HG03139 (cell line): ENCODE data around the gene BLTP3B.

Experiments
- ATAC-seq: cut with Tn5 transposase; IDR thresholded peaks from one replicate; pipeline ENCODE4 v1.9.1; 2021; ENCODE audit not compliant: unreplicated experiment

Gene BLTP3B

GRCh38 chr12:100164153-100164704 is 21.6 kb upstream of the BLTP3B start:
- peak; percentile 20 for ATAC-seq

- ATAC-seq, result peak; percentile 100
Observed at GRCh38 chr12:100163416-100164152, 20.9 kb upstream of the BLTP3B start.

DNA sequence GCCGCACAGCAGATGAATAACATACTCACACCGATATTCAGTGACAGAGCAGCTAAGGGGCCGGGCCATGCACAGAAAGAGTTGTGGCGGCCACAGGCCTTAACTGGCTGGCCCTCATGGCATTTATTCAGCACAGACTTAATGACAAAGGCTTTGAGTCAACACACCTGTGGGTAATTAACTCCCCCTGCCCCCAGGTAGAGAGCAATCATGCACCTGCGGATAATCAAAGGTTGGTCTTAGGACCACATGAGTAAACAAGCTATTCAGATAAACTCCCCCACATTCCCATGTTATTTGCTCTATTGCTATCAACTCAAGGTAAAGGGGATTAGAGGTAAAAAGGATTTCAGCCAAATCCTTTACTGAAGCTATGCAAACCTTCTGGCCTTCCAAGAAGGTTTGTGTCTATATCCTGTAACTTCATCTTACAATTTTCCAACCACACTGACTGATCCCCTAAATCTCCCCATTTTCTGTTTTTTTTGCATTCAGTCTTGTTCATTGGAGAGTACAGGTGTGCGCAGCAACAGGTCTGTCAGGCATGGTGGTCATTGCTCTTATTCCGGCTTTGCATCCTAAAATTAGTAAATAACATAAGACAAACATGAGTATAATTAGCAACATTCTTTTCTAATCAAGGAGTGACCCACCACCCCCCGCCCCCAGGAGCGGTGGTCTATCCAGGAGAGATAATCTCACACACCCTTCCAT is 16.9 kb upstream of the BLTP3B start:
- ATAC-seq, result no peak

DNA sequence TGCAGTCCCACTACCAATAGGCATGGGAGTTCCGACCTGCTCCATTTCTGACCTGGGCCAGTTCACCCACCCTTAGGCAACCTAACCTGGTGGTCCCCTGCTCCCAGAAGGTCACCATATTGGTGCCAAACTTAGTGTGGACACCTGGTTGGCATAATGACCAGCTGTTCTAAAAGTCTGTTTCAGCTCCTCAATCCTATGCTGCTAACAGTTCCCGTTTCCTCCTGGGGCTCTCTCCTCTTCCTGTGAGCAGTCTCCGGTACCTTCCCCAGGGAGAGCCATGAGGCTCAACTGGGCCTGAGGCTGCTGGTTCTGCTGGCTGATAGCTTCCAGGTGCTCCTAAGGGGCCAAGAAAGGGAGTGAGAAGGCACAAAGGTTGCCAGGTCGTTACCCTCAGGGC is 15.9 kb upstream of the BLTP3B start:
- no peak for ATAC-seq

DNA sequence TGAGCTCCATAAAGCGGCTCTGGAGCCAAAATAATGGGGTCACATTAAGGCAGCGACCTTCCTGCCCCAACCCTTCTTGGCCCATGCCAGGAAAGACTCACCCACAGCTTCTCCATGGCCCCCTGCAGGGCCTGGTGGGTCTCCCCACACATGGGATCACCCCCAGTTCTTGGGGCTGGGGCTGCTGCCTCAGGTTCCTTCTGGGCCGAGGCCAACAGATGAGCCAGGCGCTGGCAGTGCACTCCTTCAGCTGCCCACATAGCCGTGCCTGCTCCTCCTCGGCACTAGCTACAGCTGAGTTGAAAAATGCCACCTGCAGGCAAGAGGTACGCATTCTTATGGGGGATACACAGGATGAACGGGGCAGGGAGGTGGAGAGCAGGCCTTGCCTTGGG is 14.8 kb upstream of the BLTP3B start:
- no peak for ATAC-seq

- ATAC-seq, result no peak
Observed at GRCh38 chr12:100156731-100157426, 14.2 kb upstream of the BLTP3B start.

DNA sequence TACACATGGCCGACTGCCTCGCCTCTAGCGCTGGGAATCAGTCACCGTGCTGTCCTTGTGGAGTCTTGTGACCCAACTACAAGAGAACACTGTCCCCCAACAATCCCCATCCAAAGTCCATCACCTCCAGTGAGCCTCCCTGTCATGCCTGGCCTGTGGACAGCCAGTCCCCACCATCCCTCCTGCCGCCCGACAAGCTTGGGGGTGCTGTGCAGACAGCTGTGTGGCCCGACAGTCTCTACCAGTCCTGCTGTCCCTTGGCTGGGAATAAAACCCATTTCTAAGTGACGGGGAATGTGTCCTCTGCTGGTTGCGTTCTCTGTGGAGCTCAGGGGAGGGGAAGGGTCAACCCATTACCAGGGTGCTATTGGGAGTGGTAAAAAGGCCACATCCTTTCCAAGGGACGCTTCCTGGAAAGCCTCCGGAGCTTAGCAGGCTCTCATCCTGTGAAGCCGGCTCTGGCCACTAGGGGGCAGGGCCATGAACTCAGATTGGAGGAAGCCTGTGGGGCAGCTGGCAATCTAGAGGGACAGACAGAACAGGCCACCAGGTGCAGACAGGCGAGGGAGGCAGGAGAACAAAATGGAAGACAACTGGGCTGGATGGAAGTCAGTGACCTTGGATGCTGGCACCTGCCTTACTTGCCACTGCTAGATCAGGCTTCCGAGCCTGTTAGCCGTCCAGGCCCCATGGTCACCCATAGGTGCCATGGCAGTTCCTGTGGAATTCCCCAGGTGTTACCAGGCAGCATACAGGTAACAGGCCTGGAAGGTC is 12.0 kb upstream of the BLTP3B start:
- peak; percentile 76 for ATAC-seq

DNA sequence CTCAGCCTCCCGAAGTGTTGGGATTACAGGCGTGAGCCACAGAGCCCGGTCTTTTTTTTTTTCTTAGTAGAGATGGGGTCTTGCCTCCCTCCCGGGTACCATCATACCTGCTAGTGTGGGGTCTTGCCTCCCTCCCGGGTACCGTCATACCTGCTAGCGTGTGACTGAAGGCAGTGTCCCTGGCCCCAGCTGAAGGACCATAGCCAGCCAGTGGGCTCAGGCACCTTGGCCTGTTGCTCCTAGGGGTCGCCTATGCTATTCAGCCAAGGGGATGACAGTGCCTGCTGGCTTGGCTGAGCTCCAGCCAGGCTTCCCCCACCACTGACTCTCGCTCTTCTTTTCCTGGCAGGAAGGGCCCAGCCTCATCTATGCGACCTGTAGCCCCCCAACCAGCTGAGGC is 10.5 kb upstream of the BLTP3B start:
- ATAC-seq, result no peak

DNA sequence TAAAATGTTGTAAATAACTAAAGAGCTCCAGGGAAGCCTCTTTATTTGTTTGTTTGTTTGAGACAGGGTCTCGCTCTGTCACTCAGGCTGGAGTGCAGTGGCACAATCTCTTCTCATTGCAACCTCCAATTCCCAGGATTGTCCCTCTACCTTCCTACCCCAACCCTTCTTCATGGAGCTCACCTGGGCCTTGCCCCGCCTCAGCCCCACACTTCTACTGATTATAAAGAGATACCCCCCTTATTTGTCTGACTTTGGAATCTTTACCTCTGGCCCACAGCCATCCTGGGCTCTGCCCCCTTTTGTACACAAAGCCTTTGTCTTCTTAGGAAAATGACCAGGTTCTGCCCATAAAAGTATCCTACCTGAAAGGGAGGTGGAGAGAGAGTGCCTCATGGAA is 9.1 kb upstream of the BLTP3B start:
- no peak for ATAC-seq

- no peak for ATAC-seq
Observed at GRCh38 chr12:100146252-100146651, 3.6 kb upstream of the BLTP3B start.

DNA sequence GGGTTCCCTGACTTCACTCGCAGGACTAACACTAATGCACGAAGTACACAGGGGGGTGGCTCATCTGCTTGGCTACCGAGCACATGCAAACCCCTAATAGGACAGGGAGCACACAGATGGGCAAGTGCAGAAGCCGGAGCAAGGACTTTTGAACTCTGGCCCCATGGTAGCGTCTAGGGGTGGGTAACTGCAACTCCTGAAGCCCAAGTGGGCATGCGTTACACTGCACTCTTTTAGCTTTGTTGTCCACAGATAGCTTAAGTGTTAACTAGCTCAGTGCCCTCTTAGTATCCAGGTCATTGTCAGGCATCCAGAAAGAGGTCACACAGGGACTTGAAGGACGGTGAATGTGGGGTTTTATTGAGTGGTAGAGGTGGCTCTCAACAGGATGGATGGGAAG is 3.0 kb upstream of the BLTP3B start:
- ATAC-seq, result no peak

- peak; percentile 37 for ATAC-seq
Observed at GRCh38 chr12:100141998-100142850, 450 bp downstream of the BLTP3B start.

- peak; percentile 21 for ATAC-seq
Observed at GRCh38 chr12:100141666-100141997, 1.0 kb downstream of the BLTP3B start.

- no peak for ATAC-seq
Observed at GRCh38 chr12:100138803-100139098, 3.9 kb downstream of the BLTP3B start.

GRCh38 chr12:100138048-100138802 is 4.4 kb downstream of the BLTP3B start:
- ATAC-seq, result no peak

- ATAC-seq, result no peak
Observed at GRCh38 chr12:100133200-100133599, 9.5 kb downstream of the BLTP3B start.

DNA sequence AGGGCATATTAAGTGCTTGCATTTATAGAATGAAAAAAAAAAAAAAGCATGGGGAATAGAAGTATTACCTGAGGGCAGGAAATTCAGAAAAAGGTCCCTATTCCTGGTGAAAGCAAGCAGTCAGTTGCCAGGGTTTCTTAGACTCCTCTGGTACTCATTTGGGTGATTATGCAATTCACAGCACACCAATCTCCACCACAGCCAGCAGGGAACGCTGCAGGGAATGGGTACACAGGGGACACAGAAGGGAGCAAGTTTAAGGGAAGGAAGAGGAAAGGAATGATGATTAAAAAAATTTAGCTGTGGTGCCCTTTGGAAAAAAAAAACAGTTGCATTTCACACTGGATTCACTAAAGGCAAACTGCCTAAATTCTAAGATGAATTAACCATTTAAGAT is 14.2 kb downstream of the BLTP3B start:
- ATAC-seq, result no peak

DNA sequence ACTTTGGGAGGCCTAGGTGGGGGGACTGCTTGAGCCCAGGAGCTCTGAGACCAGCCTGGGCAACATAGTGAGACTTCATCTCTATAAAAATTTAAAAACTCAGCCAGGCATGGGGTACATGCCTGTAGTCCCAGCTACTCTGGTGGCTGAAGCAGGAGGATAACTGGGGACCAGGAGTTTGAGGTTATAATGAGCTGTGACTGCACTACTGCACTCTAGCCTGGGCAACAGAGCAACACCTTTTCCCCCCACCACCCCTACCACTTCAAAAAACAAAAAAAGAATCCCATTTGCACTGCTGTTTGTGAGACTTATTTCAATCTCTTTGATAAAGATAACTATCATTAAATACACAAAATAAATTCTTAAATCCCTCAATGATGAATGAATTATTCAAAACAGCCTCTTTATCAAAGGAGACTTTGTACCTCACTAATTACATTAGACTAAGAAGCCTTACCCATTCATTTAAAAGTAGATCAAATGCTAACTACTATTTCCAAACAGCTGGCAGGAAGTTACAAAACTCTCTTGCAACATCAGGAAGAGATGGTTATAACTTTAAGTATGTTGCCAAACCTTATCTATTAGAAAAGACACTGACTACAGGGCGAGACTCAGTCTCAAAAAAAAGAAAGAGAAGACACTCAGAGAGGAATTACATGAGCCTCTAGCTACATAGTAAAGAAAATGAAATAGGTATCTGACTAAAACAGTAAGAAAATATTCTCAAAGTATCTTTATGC is 14.7 kb downstream of the BLTP3B start:
- ATAC-seq, result no peak
